Dermis microvascular lymphatic vessel endothelial cell (primary cell): Measurements from ENCODE around the gene PUS1. TPM values are rescaled to one million over a fixed set of nuclear protein-coding genes. Genes with fewer than 3 reads are reported as not detected.
A peak's percentile ranks its signal among the peaks of the same experiment; 100 is the strongest.
"Not testable (repeated sequence)": the region's sequence is repeated elsewhere in the genome, so short reads cannot be mapped to it uniquely, and the experiment has no call there.

Experiments
- DNase-seq, 2 donors: peaks; one replicate each; pipeline versions ENCODE4 v3.0.0 to v3.0.0-alpha.2; 2010; ENCODE audit warnings: low read depth in 2 of 2
- total RNA-seq: library from RNA; depleted of rRNA; stranded (reverse); fragments of >200 nt; gene quantifications from 2 replicates; pipeline ENCODE4 v1.2.1, GENCODE V29; 2014

The PUS1 gene
- 7.6 and 10.2 TPM in 2 replicates for total RNA-seq

DNA sequence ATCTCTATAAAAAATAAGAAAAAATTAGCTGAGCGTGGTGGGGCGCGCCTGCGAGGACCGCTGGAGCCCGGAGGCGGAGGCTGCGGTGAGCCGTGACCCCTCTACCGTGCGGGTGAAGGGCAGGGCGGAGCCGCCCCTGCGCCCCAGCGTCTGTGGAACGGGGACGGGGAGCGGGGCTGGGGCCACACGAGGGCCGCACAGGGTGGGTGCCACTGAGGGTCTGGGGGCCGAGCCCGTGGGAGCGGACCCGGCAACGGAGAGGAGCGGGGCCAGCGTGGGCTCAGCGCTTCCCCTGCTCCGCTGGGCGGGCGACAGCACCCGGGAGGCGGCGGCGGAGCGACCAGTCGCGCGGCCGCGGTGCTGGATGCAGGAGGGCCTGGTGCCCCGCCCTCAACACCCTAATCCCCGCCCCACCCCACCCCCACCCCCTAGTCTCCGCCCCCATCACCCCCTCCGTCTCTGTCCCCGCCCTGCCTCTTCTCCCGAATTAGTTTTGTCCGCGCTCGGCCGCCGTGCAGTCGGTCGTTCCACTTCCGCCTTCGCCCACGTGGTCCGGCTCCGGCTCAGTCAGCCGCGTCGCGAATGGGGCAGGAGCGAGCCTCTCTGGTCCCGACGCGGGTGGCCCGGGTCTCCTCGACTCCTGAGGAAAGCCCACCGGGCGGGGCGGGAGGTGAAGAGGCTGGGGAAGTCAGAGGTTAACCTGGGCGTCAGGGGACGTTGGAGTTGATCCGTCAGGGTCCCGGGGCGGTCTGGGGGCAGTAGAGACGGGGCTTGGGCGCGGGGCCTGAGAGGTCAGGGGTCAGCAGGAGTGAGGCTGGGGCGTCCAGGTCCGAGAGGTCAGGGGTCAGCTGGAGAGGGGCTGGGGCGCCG, at the start of gene PUS1:
Gene PUS1, plus strand, starts transcription at position 566 of the 870 bp plus-strand sequence. CDS start 447 bp downstream, outside the sequence.
- DNase-seq: peak; percentile 88 to 96

DNA sequence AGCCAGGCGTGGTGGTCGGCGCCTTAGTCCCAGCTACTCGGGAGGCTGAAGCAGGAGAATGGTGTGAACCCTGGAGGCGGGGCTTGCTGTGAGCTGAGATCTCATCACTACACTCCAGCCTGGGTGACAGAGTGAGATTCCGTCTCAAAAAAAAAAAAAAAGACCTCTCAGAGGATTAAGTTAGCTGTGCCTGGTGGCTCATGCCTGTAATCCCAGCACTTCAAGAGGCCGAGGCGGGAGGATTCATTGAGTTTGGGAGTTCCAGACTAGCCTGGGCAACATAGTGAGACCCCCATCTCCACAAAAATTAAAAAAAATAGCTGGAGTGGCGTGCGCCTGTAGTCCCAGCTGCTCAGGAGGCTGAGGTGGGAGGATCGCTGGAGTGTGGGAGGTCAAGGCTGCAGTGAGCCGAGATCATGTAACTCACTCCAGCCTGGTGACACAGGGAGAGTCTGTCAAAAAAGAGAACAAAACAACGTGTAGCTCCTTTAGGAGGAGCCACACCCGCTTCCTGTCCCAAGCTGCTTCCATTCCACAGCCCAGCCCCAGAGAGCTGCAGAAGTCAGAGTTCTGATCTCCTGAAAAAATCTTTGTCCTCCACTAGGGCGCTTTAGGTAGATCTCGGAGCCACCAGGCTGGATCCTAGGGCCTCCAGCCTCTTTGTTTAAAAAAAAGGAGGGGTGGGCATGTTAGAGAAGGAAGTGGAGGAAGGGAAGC, 46.1 kb upstream of the PUS1 start:
- no peak for DNase-seq

DNA sequence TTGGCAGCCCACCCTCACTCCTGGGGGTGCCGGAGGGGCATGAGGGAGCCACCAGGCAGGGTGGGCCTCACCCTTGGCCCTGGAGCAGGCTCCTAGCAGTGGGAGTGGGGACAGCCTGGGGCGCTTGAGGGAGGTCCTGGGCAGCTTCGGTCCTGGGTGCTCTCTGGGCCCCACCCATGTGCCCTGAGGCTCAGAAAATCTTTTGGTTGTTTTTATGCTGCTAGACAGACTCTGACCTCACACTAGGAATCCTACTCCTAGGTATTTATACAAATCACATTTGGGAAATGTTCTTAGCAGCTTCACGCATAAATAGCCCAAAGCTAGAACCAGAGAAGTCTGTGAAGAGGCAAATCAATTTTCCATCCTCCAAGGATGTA, 45.6 kb upstream of the PUS1 start:
- no peak for DNase-seq

DNA sequence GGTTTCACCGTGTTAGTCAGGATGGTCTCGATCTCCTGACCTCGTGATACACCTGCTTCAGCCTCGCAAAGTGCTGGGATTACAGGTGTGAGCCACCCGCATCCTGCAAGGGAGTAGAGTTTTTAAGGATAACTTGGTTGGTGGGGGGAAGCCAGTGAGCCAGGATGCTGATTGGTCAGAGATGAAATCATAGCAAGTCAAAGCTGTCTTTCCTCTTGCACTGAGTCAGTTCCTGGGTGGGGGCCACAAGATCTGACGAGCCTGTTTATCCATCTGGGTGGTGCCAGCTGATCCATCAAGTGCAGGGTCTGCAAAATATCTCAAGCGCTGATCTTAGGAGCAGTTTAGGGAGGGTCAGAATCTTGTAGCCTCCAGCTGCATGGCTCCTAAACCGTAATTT, 44.0 kb upstream of the PUS1 start:
- DNase-seq: not testable (repeated sequence)

DNA sequence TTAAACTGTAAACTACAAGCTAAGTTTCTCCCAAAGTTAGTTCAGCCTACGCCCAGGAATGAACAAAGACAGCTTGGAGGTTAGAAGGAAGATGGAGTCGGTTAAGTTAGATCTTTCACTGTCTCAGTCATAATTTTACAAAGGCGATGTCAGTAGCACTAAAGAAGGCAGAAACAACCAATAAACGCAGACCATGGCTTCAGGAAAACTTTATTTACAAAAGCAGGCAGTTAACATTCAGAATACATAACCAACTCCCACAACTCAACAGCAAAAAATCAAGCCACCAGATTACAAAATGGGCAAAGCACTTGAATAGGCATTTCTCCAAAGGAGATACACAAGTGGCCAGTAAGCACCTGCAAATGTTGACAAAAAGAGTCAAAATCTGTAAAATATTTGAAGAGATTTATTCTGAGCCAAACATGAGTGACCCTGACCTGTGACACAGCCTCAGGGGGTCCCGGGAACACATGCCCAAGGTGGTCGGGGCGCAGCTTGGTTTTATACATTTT, 43.5 kb upstream of the PUS1 start:
- no peak for DNase-seq

DNA sequence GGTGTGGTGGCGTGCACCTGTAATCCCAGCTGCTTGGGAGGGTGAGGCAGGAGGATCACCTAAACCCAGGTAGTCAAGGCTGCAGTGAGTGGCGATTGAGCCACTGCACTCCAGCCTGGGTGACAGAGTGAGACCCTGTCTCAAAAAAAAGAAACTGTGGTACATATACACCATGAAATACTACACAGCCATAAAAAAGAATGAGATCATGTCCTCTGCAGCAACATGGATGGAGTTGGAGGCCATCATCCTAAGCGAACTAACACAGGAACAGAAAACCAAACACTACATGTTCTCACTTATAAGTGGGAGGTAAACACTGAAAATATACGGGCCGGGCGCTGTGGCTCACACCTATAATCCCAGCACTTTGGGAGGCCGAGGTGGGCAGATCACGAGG, 37.4 kb upstream of the PUS1 start:
- not testable (repeated sequence) for DNase-seq

DNA sequence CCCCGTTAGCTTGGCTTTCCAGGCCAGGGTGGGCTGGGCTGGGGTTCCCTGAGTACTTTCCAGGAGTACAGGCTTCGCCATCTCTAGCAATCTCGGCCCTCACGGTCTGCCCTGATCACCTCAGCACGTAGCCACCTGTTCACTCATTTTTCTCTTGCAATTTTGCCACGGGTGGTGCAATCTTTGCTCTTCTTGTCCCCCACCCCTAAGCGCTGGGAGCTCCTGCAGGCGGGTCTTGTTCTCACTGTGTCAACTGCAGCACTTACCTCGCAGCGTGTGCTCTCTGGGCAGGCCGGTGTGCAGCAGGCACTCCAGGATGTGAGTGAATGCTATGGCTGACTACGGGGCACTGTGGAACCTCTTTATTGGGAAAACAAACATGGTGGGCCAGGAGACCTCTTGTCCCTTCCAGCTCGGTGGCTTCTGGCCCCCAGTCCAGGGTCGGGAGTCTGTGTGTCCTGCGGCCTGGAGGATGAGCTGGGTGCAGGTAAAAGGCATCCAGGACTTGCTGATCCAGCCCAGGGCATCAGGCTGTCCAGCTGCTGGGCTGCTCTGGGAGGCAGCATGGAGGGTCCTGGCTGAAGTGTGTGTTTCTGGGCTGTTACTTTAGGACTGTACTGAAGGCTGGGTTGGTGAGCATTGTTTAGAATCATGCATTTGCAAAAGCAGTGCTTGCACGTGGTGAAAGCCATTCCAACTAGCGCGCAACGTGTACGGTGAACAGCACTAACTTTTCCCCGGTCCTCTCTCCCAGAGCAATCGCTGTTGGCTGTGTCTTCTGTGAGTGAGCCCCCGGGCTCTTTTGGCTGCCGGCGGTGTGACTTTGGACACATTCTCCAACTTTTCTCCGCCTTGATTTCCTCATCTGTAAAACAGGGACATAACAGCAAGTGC, 36.1 kb upstream of the PUS1 start:
- DNase-seq: no peak

DNA sequence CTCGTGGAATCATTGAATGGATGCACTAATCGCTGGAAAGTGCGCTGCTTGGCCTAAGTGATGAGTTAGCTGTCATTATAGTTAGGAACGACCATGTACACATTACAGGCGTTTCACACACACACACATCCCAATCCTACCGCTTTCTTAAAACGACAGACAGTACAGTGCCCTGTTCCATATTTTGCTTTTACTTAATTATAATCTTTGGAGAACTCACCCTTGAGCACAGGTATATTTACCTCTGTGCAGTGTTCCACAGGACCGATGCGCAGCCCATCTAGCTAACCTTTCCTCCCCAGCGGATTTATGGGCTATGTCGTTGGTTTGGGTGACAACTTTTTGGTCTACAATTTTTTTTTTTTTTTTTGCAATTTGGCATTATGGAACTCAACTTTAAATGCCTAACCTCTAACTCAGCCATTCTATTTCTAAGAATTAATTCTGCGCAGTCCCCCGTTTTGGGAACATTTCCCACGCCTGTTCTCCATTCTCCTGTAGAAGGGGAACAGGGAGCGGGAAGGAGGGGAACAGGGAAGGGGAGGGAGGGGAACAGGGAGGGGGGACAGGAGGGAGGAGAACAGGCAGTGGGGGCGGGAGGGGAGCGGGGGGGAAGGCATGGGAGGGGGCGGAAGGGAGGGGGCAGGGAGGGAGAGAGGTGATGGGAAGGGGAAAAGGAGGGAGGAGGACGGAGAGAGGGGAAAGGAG, 35.3 kb upstream of the PUS1 start:
- no peak for DNase-seq

DNA sequence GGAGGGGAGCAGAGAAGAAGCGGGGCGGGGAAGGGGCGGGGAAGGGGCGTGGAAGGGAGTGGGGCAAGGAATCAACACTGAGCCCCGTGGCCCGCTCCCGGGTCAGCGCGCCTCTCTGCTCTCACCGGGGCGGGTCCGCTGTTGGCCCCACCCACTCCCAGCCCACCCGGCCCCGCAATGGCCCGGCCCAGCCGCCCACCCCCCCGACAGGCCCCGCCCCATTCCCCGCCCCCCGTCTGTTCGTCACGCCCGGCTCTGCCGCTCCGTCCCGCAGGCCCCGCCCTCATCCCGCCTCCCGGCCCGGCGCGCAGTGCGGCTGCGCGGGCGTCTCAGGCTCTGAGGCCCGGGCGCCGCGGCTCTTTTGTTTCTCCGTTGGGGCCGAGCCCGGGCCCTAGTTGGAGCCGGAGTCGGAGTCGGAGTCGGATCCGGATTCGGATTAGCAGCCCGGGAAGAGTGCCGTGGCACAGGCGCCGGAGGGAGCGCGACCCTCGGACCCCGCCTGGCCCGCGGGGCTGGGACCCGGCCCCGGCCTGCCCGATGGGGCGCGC, 34.7 kb upstream of the PUS1 start, which contains the start of gene ULK1:
Gene ULK1, plus strand, starts transcription at position 310 of the 548 bp plus-strand sequence. CDS start 380 bp downstream, outside the sequence.
- peak; percentile 65 to 87 for DNase-seq

DNA sequence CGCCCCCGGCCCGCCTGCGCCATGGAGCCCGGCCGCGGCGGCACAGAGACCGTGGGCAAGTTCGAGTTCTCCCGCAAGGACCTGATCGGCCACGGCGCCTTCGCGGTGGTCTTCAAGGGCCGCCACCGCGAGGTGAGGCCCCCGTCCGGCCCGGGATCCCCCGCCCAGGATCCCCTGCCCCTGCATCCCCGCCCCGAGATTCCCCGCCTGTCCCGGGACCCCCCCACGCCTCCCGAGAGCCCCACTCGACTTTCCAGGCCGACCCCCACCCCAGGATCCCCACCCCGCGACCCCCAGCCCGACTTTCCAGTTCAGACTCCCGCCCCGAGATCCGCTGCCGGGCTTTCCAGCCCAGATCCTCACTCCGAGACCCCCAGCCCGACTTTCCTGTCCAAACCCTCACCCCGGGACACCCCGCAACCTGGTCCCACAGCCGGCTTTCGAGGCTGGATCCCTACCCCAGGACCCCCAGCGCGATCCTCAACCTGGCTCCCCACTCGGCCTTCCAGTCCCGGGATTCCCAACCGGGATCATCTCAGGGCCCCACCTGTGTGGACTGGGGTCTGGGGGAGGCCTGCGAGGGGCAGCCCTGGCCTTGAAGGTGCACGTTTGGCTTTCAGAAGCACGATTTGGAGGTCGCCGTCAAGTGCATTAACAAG, 34.0 kb upstream of the PUS1 start:
- no peak for DNase-seq

DNA sequence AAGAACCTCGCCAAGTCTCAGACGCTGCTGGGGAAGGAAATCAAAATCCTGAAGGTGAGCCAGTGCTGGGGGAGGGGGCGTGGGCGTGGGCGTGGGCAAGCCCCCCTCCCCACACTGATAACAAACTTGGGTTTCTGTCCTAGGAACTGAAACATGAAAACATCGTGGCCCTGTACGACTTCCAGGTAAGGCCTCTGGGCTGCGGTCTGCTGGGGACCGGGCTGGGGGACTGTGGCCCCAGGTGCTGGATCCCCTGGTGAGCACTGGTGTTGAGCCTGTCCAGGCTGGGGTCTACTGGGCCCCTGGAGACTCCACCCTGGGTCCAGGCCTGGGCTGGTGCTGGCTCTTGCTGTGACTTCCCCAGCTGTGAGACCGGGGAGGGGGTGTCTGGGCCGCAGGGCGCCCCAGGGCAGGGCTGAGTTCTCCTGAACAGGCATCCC, 33.4 kb upstream of the PUS1 start:
- no peak for DNase-seq

DNA sequence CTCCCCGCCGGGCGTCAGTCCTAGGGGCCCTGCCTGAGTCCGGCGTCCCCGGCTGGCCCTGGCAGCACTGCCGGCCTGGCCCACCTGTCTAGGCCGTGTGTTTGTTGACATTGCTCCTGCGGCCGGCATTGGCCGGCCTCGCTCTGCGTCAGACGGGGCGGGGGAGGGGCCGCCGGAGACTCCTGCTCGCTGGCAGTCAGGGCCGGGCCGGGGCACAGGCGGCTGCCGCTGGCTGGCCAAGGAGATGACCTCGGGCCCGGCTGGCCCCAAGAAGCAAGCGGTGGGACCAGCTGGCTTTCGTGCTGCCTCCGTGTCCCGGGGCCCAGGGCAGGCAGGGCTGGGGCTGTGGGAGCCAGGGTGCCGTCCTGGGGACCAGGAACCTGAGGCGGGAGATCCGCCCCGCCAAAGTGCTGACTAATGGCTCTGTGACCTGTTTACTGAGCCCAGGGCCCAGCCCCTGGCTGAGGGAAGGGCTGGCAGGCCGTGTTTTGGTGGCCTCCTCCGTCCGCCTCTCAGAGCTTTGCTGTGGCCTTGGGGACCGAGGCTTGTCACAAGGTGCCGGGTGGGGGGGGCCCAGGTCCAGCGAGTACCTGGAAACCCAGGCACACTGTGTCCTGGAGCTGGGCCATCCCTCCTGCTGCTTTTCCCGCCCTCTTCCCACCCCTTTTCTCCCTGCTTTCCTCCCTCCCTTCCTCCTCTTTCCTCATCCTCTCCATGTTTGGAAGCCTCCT, 32.8 kb upstream of the PUS1 start:
- peak; percentile 79 to 94 for DNase-seq

DNA sequence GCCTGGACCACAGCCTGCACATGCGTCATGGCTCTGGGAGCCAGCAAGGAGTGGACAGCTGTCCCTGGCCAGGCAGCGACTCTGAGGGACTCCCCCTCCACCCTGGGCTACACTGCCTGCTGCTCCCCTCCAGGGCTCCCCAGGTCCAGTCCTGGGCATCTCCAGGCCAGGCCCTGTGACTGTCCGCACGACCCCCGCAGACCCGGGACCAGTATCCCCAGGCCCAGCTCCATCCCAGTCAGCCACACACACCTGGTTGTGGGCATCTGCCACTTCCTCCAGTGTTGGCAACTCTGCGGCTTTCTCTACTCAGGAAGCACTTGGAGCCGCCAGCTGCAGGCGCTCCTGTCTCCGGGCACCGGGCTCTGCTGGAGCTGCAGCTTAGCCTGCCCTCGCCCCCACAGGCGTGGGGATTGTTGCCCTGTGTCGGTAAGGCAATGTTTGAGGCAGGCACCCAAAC, 32.2 kb upstream of the PUS1 start:
- no peak for DNase-seq

DNA sequence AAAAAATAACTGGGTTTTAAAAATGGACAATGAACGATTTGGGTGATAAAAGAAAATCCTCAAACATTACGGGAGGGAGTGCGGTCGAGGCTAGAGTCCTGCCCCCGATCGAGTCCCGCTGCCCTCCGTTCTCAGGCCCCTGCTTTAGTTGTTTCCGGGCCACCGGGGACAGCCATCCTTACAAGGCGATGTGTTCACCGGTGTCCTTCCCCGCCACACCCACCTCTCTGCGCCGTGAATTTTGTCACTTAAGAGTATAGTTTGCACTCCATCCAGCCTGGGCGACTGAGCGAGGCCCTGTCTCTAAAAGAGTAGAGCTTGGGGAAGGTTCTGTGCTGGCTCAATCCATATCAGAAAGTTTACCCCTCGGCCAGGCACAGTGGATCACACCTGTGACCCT, 31.8 kb upstream of the PUS1 start:
- DNase-seq: no peak

DNA sequence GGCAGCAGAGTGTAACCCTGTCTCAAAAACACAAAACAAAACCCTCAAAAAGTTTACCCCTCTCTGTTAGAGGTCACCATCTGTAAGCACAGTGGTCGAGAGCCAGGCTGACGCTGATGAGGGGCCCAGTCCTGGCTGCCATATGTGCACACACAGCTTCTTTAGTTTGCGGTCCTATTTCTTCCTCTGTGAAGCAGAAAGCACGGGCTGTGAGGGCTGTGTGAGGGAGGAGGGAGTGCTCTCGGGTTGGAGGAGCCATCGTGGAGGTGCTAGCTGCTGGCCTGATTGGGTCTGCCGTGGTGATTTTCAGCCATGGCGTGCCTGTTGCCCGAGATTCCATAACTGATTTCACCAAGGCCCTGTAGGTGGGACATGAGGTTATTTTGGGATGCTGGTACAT, 31.2 kb upstream of the PUS1 start:
- DNase-seq: no peak

DNA sequence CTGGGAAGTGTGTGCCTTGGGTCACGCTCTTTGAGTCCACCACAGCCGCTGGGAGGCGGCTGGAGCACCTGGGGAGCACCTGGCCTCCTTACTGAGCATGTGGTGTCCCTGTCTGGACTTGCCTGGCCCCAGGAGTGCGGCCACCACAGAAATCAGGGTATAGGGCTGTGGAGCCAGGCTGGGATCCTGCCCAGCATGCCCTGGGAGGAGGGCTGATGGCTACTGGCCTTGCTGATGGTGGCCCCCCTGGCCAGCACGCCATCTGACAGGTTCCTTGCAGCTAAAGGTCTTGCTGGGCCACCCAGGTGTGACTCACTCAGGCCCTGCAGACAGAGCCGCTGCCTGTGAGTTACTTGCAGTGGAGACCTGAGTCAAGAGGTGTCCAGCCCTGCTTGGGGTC, 28.7 kb upstream of the PUS1 start:
- DNase-seq: no peak

DNA sequence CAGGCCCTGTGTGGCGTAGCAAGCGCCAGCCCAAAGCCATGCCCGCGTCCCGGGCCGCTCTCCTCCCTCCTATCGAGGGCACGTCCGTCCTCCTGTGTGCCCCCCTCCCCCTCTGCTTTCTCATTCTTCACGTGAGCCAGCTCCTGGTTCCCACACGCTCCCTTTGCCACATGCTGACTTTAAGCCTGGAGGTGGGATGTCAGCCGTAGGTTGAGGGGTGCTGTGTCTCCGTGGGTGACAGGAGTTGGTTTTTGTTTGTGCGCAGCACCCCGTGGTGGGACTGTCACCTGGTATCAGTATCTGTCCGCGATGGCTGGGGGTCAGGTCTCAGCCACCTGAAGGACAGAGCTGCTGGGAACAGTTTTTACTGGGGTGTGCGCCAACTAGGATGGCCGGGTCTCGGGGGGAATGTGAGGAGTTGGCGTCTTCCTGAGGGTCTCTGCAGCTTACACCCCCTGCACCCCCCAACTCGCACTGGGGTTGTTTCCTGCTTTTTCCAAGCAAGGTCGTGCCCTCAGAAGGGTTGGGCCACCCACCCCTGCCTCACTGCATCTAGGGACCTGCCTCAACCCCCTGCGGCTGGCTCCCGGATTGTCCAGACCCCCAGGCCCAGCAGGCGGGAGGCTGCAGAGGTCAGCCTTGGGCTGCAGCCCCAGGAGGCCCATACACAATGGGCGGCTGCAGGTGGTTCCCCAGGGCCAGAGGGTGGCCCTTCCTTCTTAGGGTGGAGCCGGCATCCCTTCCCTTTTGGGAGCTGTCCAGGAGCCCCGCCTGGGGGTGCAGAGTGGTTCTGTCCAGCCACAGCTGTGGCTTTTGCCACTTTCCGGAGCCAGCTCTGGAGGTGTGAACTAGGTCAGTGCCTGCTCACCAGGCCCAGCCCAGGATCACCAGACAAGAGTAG, 27.4 kb upstream of the PUS1 start:
- no peak for DNase-seq
